Measurements from ENCODE around the gene SCGB3A2.

- TF ChIP-seq, protein P1, sequence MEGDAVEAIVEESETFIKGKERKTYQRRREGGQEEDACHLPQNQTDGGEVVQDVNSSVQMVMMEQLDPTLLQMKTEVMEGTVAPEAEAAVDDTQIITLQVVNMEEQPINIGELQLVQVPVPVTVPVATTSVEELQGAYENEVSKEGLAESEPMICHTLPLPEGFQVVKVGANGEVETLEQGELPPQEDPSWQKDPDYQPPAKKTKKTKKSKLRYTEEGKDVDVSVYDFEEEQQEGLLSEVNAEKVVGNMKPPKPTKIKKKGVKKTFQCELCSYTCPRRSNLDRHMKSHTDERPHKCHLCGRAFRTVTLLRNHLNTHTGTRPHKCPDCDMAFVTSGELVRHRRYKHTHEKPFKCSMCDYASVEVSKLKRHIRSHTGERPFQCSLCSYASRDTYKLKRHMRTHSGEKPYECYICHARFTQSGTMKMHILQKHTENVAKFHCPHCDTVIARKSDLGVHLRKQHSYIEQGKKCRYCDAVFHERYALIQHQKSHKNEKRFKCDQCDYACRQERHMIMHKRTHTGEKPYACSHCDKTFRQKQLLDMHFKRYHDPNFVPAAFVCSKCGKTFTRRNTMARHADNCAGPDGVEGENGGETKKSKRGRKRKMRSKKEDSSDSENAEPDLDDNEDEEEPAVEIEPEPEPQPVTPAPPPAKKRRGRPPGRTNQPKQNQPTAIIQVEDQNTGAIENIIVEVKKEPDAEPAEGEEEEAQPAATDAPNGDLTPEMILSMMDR (optimal IDR thresholded peaks at IDR 0.05 in 1 of 3, IDR thresholded peaks at IDR 0.05 in 1 of 3, conservative IDR thresholded peaks at IDR 0.05 in 1 of 3; ENCODE audit: extremely low read depth in 1 of 3, insufficient read depth in 2 of 3, low read length in 3 of 3): no peak
- TF ChIP-seq EZH2 (IDR thresholded peaks at IDR 0.05; ENCODE audit: low read length): no peak
These were observed 52.3 kb downstream of the SCGB3A2 start for GRCh38 chr5:147930769-147931168.
